Trophoblast cell (in vitro differentiated cells and primary cell): ENCODE results near the gene VSTM4.

Experiments used
- DNase-seq, 2 donors: peaks; one replicate each; pipeline ENCODE4 v3.0.0-alpha.2; 2016
- H2AFZ ChIP-seq: 2 replicates; pipeline ENCODE4 v1.6.1; 2013; ENCODE audit warnings: low read length, moderate library complexity, mild to moderate bottlenecking; ENCODE audit not compliant: insufficient read depth, poor library complexity
- H2AK5ac ChIP-seq: 2 replicates; pipeline ENCODE4 v1.6.1; 2013; ENCODE audit warnings: mild to moderate bottlenecking, low read length
- H2BK120ac ChIP-seq: 2 replicates; pipeline ENCODE4 v1.6.1; 2013; ENCODE audit warnings: low read length, mild to moderate bottlenecking, moderate library complexity; ENCODE audit not compliant: insufficient read depth, poor library complexity
- H2BK12ac ChIP-seq: 2 replicates; pipeline ENCODE4 v1.6.1; 2013; ENCODE audit warnings: mild to moderate bottlenecking, low read length, moderate library complexity
- H2BK5ac ChIP-seq: 2 replicates; pipeline ENCODE4 v1.6.1; 2013; ENCODE audit warnings: low read length, low read depth, moderate library complexity, mild to moderate bottlenecking; ENCODE audit not compliant: poor library complexity
- H3K14ac ChIP-seq: 2 replicates; pipeline ENCODE4 v1.6.1; 2013; ENCODE audit warnings: mild to moderate bottlenecking, low read length
- H3K18ac ChIP-seq: 2 replicates; pipeline ENCODE4 v1.6.1; 2013; ENCODE audit warnings: mild to moderate bottlenecking, low read length
- H3K23ac ChIP-seq: 2 replicates; pipeline ENCODE4 v1.6.1; 2013; ENCODE audit warnings: low read length
- H3K27ac ChIP-seq: 2 replicates; pipeline ENCODE4 v1.5.1; 2013; ENCODE audit warnings: low read depth, mild to moderate bottlenecking, inconsistent platforms, low read length, moderate library complexity
- H3K27me3 ChIP-seq: 2 replicates; pipeline ENCODE4 v1.6.1; 2013; ENCODE audit warnings: inconsistent platforms, mild to moderate bottlenecking, low read length, moderate library complexity; ENCODE audit not compliant: insufficient read depth
- H3K36me3 ChIP-seq, 2 experiments: 1 replicate in 1 of 2; 2 replicates in 1 of 2; pipeline ENCODE4 v1.6.1; 2013; ENCODE audit warnings: low read length in 2 of 2, mild to moderate bottlenecking in 2 of 2, moderate library complexity in 1 of 2; ENCODE audit not compliant: insufficient read depth in 2 of 2, control insufficient read depth in 1 of 2
- H3K4ac ChIP-seq: 2 replicates; pipeline ENCODE4 v1.6.1; 2013; ENCODE audit warnings: low read depth, mild to moderate bottlenecking, low read length, moderate library complexity
- H3K4me1 ChIP-seq, 2 experiments: 1 replicate in 1 of 2; 2 replicates in 1 of 2; pipeline ENCODE4 v1.6.1; 2013; ENCODE audit warnings: low read length in 2 of 2, mild to moderate bottlenecking in 2 of 2, moderate library complexity in 1 of 2; ENCODE audit not compliant: insufficient read depth in 2 of 2, control insufficient read depth in 1 of 2
- H3K4me2 ChIP-seq: 2 replicates; pipeline ENCODE4 v1.6.1; 2013; ENCODE audit warnings: inconsistent platforms, mild to moderate bottlenecking, low read length, moderate library complexity
- H3K4me3 ChIP-seq: 2 replicates; pipeline ENCODE4 v1.5.1; 2013; ENCODE audit warnings: mild to moderate bottlenecking, low read depth, low read length, inconsistent platforms
- H3K79me1 ChIP-seq: one replicate; pipeline ENCODE4 v1.6.1; 2013; ENCODE audit warnings: low read length
- H3K79me2 ChIP-seq: 2 replicates; pipeline ENCODE4 v1.6.1; 2013; ENCODE audit warnings: low read length, mild to moderate bottlenecking; ENCODE audit not compliant: control insufficient read depth, insufficient read depth, poor library complexity
- H3K9ac ChIP-seq: 2 replicates; pipeline ENCODE4 v1.6.1; 2013; ENCODE audit warnings: mild to moderate bottlenecking, low read length
- H3K9me3 ChIP-seq: 2 replicates; pipeline ENCODE4 v1.6.1; 2013; ENCODE audit warnings: low read depth, mild to moderate bottlenecking, control low read depth, inconsistent platforms, low read length; ENCODE audit not compliant: insufficient read depth
- H4K12ac ChIP-seq: 2 replicates; pipeline ENCODE4 v1.6.1; 2013; ENCODE audit warnings: low read depth, mild to moderate bottlenecking, low read length, moderate library complexity
- H4K8ac ChIP-seq: 2 replicates; pipeline ENCODE4 v1.6.1; 2013; ENCODE audit warnings: low read depth, mild to moderate bottlenecking, low read length, moderate library complexity
- H4K91ac ChIP-seq: one replicate; pipeline ENCODE4 v1.6.1; 2013; ENCODE audit warnings: low read depth, mild to moderate bottlenecking, low read length, moderate library complexity
- WGBS: extraction: QIAGEN DNeasy Blood & Tissue Kit; methylation state at CpG from one replicate; pipeline ENCODE4 v1.1.7; 2013; ENCODE audit warnings: missing lambda C conversion rate; ENCODE audit not compliant: insufficient read length, insufficient coverage; ENCODE audit errors: extremely low coverage; 5-methylcytosine and 5-hydroxymethylcytosine counted together

The VSTM4 gene

GRCh38 chr10:49158915-49159314, 43.6 kb upstream of the VSTM4 start:
- Histone ChIP-seq H4K91ac (no peak overlapping the region), H4K12ac (no peak overlapping the region), H3K9ac (no peak overlapping the region), H2BK12ac (no peak overlapping the region), H3K27me3 (no peaks in the 10 kb centered on the region), H2BK120ac (no peak overlapping the region), H3K18ac (no peak overlapping the region), H3K4ac (no peak overlapping the region), H3K79me1 (no peaks in the 10 kb centered on the region), H3K4me3 (no peak overlapping the region), H3K36me3 (no peaks in the 10 kb centered on the region), H2AK5ac (no peak overlapping the region), H3K14ac (no peak overlapping the region), H3K4me1 (no peaks in the 10 kb centered on the region), H2AFZ (no peak overlapping the region), H3K4me2 (no peak overlapping the region), H3K23ac (no peak overlapping the region), H4K8ac (no peak overlapping the region), H3K79me2 (no peaks in the 10 kb centered on the region), H3K9me3 (no peaks in the 10 kb centered on the region), H2BK5ac (no peak overlapping the region), H3K27ac (no peak overlapping the region)
- DNase-seq, result no peak
- no CpG with 5 or more reads among the region's 3 CpGs for WGBS

- H3K4me3 ChIP-seq, result no peak overlapping the region
- no peaks in the 10 kb centered on the region for H3K4me1 ChIP-seq
- no CpG with 5 or more reads among the region's 7 CpGs for WGBS
- H2BK120ac ChIP-seq, result no peak overlapping the region
- DNase-seq, result no peak
- no peak overlapping the region for H3K9ac ChIP-seq
- H3K4ac ChIP-seq, result no peak overlapping the region
- H3K79me1 ChIP-seq, result no peaks in the 10 kb centered on the region
- no peaks in the 10 kb centered on the region for H3K9me3 ChIP-seq
- no peak overlapping the region for H3K27ac ChIP-seq
- H3K14ac ChIP-seq, result no peak overlapping the region
- H3K4me2 ChIP-seq, result no peak overlapping the region
- H4K12ac ChIP-seq, result no peak overlapping the region
- H4K8ac ChIP-seq, result no peak overlapping the region
- no peak overlapping the region for H2AFZ ChIP-seq
- H3K36me3 ChIP-seq, result no peaks in the 10 kb centered on the region
- no peak overlapping the region for H3K23ac ChIP-seq
- H4K91ac ChIP-seq, result no peak overlapping the region
- H2AK5ac ChIP-seq, result no peak overlapping the region
- H2BK12ac ChIP-seq, result no peak overlapping the region
- H3K18ac ChIP-seq, result no peak overlapping the region
- no peak overlapping the region for H2BK5ac ChIP-seq
- H3K79me2 ChIP-seq, result no peaks in the 10 kb centered on the region
- H3K27me3 ChIP-seq, result no peaks in the 10 kb centered on the region
Measured at GRCh38 chr10:49158404-49158803, 43.1 kb upstream of the VSTM4 start.

GRCh38 chr10:49157229-49157628, 41.9 kb upstream of the VSTM4 start:
- no peak overlapping the region for H2BK120ac ChIP-seq
- H2BK12ac ChIP-seq, result no peak overlapping the region
- no CpG with 5 or more reads among the region's 3 CpGs for WGBS
- H3K4ac ChIP-seq, result no peak overlapping the region
- H3K23ac ChIP-seq, result no peak overlapping the region
- H3K18ac ChIP-seq, result no peak overlapping the region
- no peaks in the 10 kb centered on the region for H3K9me3 ChIP-seq
- no peak overlapping the region for H4K12ac ChIP-seq
- no peaks in the 10 kb centered on the region for H3K79me2 ChIP-seq
- no peak overlapping the region for H3K9ac ChIP-seq
- peak overlapping the region; percentile 10 for H3K4me3 ChIP-seq
- H4K8ac ChIP-seq, result no peak overlapping the region
- H3K4me1 ChIP-seq, result no peaks in the 10 kb centered on the region
- H3K79me1 ChIP-seq, result no peaks in the 10 kb centered on the region
- no peak overlapping the region for H3K14ac ChIP-seq
- no peak overlapping the region for H2AK5ac ChIP-seq
- no peak overlapping the region for H2BK5ac ChIP-seq
- no peaks in the 10 kb centered on the region for H3K36me3 ChIP-seq
- no peak overlapping the region for H4K91ac ChIP-seq
- H3K27me3 ChIP-seq, result no peaks in the 10 kb centered on the region
- H2AFZ ChIP-seq, result no peak overlapping the region
- H3K4me2 ChIP-seq, result no peak overlapping the region
- no peak for DNase-seq
- H3K27ac ChIP-seq, result no peak overlapping the region

GRCh38 chr10:49154641-49155040, 39.3 kb upstream of the VSTM4 start:
- Histone ChIP-seq H3K4me2 (no peak overlapping the region), H4K12ac (no peak overlapping the region), H3K4ac (no peak overlapping the region), H3K4me1 (no peaks in the 10 kb centered on the region), H3K14ac (no peak overlapping the region), H3K79me2 (no peaks in the 10 kb centered on the region), H2BK120ac (no peak overlapping the region), H3K9me3 (no peaks in the 10 kb centered on the region), H3K27ac (no peak overlapping the region), H3K9ac (no peak overlapping the region), H3K4me3 (no peak overlapping the region), H2AK5ac (no peak overlapping the region), H3K27me3 (no peaks in the 10 kb centered on the region), H3K23ac (no peak overlapping the region), H2BK5ac (no peak overlapping the region), H3K79me1 (no peaks in the 10 kb centered on the region), H2AFZ (no peak overlapping the region), H3K18ac (no peak overlapping the region), H4K91ac (no peak overlapping the region), H4K8ac (no peak overlapping the region), H3K36me3 (no peaks in the 10 kb centered on the region), H2BK12ac (no peak overlapping the region)
- no peak for DNase-seq
- no CpG with 5 or more reads among the region's 6 CpGs for WGBS
